A673 (cell line): ENCODE results near the gene CUX1. TPM values are rescaled to one million over a fixed set of nuclear protein-coding genes. Genes with fewer than 3 reads are reported as not detected.
A peak's percentile ranks its signal among the peaks of the same experiment; 100 is the strongest.

Experiments
- BruUV-seq: library from RNA; stranded (reverse); fragments of 400-500 nt; replicated peaks from 2 replicates; lab custom pipeline; 2021; lab: Mats Ljungman, UMichigan
- CTCF ChIA-PET: fragments of 300-600 bp; sonication (Branson Sonifier 250); formaldehyde crosslinking; loops from one replicate; lab custom pipeline; 2022; ENCODE audit warnings: antibody characterized with exemption; lab: Charles Lee
- POLR2A ChIA-PET: fragments of 300-600 bp; sonication (Branson Sonifier 250); formaldehyde crosslinking; loops from one replicate; lab custom pipeline; 2022; ENCODE audit warnings: antibody characterized with exemption; ENCODE audit not compliant: low non-redundant PET; lab: Charles Lee
- DNase-seq: peaks from one replicate; pipeline ENCODE4 v3.0.0-alpha.2; 2015; ENCODE audit warnings: low spot score
- H3K27ac ChIP-seq: fragments of 200-600 bp; sonication (generic); 2 replicates; pipeline ENCODE4 v1.5.1; 2016; ENCODE audit warnings: mixed run types, low read depth, mild to moderate bottlenecking, mixed read lengths, antibody characterized with exemption, low read length; ENCODE audit not compliant: poor library complexity, severe bottlenecking
- H3K27me3 ChIP-seq: fragments of 200-600 bp; sonication (generic); replicated peaks from 2 replicates; pipeline ENCODE4 v1.6.1; 2017; ENCODE audit warnings: mixed run types, low read depth, mild to moderate bottlenecking, mixed read lengths, antibody characterized with exemption, low read length; ENCODE audit not compliant: insufficient read depth, poor library complexity
- H3K36me3 ChIP-seq: fragments of 200-600 bp; sonication (generic); 2 replicates; pipeline ENCODE4 v1.6.1; 2016; ENCODE audit warnings: mixed run types, mild to moderate bottlenecking, mixed read lengths, antibody characterized with exemption, low read length; ENCODE audit not compliant: insufficient read depth, poor library complexity, severe bottlenecking
- H3K4me1 ChIP-seq: fragments of 200-600 bp; sonication (generic); 2 replicates; pipeline ENCODE4 v1.6.1; 2017; ENCODE audit warnings: mixed run types, mild to moderate bottlenecking, mixed read lengths, antibody characterized with exemption, low read length; ENCODE audit not compliant: insufficient read depth, poor library complexity, severe bottlenecking
- H3K4me3 ChIP-seq: fragments of 200-600 bp; sonication (generic); 2 replicates; pipeline ENCODE4 v1.5.1; 2016; ENCODE audit warnings: low read depth, mixed run types, mild to moderate bottlenecking, mixed read lengths, low read length; ENCODE audit not compliant: poor library complexity, severe bottlenecking
- H3K9me3 ChIP-seq: fragments of 200-600 bp; sonication (generic); 2 replicates; pipeline ENCODE4 v1.6.1; 2016; ENCODE audit warnings: mixed run types, low read depth, mild to moderate bottlenecking, mixed read lengths, antibody characterized with exemption, low read length; ENCODE audit not compliant: poor library complexity, severe bottlenecking
- EZH2 ChIP-seq: fragments of 200-600 bp; sonication (generic); IDR thresholded peaks from 2 replicates; pipeline ENCODE4 v1.6.1; 2017; ENCODE audit warnings: borderline replicate concordance, low read depth, mild to moderate bottlenecking, mixed read lengths, antibody characterized with exemption, low read length; ENCODE audit not compliant: poor library complexity, severe bottlenecking
- intact Hi-C: fragments of 100-400 bp; cut with micrococcal nuclease; formaldehyde crosslinking; loops from one replicate; pipeline ENCODE4 v1.10.0; 2022; ENCODE audit not compliant: unreplicated experiment
- total RNA-seq: library from RNA; stranded (reverse); gene quantifications from 2 replicates; pipeline ENCODE4 v1.2.3, GENCODE V29; 2021
- TF ChIP-seq, protein P1 (sequence below): fragments of 300-800, 200-600 bp; sonication (generic); conservative IDR thresholded peaks from 2 replicates; pipeline ENCODE4 v1.5.1; 2017; ENCODE audit warnings: low read depth, mild to moderate bottlenecking, antibody characterized with exemption, low read length, moderate library complexity, mixed read lengths

CUX1 gene
- total RNA-seq, 1 experiment from 2014 or later, result 49.4 TPM

DNA sequence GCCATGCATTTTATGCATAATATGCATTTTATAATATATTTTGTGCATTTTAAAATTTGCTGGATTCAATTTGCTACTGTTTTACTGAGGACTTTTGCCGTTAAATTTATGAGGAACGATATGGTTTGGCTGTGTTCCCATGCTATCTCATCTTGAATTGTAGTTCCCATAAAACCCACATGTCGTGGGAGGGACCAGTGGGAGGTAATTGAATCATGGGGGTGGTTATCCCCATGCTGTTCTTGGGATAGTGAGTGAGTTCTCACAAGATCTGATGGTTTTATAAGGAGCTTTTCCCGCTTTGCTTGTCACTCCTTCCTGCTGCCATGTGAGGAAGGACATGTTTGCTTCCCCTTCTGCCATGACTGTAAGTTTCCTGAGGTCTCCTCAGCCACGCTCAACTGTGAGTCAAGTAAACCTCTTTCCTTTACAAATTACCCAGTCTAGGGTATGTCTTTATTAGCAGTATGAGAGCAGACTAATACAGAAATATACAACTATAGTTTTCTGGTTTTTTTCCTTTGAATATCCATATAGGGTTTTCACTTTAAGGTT, 267.9 kb downstream of the CUX1 start:
- no TSS peak for BruUV-seq

DNA sequence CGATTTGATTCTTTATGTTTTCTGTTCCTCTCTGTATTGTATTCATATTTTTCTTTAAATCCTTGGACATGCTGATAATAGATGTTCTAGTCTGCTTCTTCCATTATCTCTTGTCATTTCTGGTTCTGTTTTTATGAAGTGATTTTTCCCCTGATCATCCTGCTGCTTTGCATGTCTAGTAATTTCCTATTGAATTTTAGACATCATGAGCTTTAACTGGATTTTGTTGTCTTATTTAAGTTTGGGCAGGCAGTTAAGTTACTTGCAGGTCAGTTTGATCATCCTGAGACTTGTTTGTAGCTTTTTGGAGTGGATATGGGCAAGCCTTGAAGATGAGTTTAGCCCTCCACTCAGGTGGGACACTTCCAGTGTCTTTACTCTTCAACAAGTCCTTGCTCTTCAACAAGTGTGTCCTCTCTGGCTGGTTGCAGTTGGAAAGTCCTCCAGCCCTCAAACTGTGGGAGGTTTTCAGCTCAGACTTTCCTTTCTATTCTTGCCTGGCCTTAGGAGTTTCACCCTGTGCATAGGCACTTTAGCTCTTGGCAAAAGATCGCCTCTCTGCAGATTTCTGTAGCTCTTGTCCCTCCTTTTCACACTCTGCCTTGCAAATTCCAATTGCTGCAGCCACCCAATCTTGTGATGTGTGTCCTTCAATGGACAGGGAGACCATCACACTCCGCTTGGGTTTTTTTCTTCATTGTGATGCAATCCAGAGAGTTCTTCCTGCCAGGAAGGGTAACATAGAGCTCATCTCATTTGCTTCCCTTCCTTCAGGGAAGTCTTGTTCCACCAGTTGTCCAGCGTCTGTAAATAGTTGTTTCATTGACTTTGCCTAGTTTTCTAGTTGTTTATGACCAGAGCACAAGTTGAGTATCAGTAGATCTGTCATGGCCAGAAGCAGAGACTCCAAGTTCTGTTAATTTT, 272.0 kb downstream of the CUX1 start:
- TF ChIP-seq EZH2, result no peak
- TF ChIP-seq, protein P1, sequence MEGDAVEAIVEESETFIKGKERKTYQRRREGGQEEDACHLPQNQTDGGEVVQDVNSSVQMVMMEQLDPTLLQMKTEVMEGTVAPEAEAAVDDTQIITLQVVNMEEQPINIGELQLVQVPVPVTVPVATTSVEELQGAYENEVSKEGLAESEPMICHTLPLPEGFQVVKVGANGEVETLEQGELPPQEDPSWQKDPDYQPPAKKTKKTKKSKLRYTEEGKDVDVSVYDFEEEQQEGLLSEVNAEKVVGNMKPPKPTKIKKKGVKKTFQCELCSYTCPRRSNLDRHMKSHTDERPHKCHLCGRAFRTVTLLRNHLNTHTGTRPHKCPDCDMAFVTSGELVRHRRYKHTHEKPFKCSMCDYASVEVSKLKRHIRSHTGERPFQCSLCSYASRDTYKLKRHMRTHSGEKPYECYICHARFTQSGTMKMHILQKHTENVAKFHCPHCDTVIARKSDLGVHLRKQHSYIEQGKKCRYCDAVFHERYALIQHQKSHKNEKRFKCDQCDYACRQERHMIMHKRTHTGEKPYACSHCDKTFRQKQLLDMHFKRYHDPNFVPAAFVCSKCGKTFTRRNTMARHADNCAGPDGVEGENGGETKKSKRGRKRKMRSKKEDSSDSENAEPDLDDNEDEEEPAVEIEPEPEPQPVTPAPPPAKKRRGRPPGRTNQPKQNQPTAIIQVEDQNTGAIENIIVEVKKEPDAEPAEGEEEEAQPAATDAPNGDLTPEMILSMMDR, result no peak
- ChIA-PET CTCF (interaction anchor here (0.6 kb wide), 1 partner anchor 264 kb away, joined by 3 read pairs; no protein-coding TSS in a partner anchor), POLR2A (interaction anchor here (0.6 kb wide), 1 partner anchor 345 kb away, joined by 10 read pairs; no protein-coding TSS in a partner anchor)
- Histone ChIP-seq H3K9me3 (peaks cover 33% of the 10 kb centered on the region), H3K4me1 (peaks cover 10% of the 10 kb centered on the region), H3K27me3 (no peaks in the 10 kb centered on the region), H3K4me3 (no peak overlapping the region), H3K27ac (no peak overlapping the region), H3K36me3 (no peaks in the 10 kb centered on the region)
- intact Hi-C loops, result no loop called here
- DNase-seq, result no peak
- no TSS peak for BruUV-seq

More for the DNA sequence above, 267.9 kb downstream of the CUX1 start:
- Histone ChIP-seq H3K4me1 (no peaks in the 10 kb centered on the region), H3K9me3 (peaks cover 33% of the 10 kb centered on the region), H3K36me3 (no peaks in the 10 kb centered on the region), H3K4me3 (no peak overlapping the region), H3K27me3 (no peaks in the 10 kb centered on the region), H3K27ac (no peak overlapping the region)
- no peak for TF ChIP-seq EZH2
- TF ChIP-seq, protein P1, result no peak
- intact Hi-C loops, result no loop called here
- POLR2A ChIA-PET, result no interaction called here
- DNase-seq, result no peak
- CTCF ChIA-PET, result no interaction called here

DNA sequence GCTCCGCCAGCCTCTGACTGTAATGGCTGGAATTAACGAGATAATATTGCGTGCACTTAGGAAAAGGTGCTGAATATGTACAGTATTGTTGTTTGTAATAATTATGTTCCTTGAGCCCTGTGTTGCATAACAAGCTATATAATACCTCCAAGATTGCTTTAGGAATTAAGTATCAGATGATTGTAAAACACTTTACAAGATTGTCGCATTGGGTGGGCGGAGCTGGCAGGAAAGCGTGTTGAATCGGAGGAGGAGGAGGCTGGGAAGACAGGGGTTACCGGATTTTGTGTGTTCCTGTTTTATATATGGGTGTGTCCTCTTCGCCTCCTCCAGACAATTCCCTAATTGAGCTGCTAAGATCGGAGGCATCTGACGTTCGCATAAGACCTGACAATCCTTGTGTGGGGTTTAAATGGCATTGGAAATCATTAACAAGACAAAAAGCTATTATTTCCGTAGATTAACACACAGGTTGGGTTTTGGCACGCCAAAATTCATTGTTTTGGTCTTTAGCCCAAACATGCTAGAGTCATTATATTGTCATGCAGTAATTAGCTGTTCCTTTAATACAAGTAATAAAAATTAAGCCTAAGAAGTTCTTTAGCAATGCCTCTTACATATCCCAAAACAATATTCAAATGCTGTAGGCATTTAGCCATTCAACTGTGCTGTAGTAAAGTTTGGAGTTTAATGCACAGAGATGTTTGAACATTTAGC, 276.3 kb downstream of the CUX1 start:
- intact Hi-C loops, result no loop called here
- peak; percentile 30 for DNase-seq
- peaks cover 8% of the 10 kb centered on the region for H3K9me3 ChIP-seq
- peaks cover 3% of the 10 kb centered on the region for H3K36me3 ChIP-seq
- H3K27ac ChIP-seq, result no peak overlapping the region
- no peaks in the 10 kb centered on the region for H3K27me3 ChIP-seq
- peak overlapping the region; percentile 20 for H3K4me3 ChIP-seq
- H3K4me1 ChIP-seq, result peaks cover 10% of the 10 kb centered on the region
- ChIA-PET CTCF (interaction anchor here (0.6 kb wide), 1 partner anchor 666 kb away, joined by 3 read pairs; no protein-coding TSS in a partner anchor), POLR2A (no interaction called here)
- no peak for TF ChIP-seq EZH2
- TF ChIP-seq, protein P1, result no peak
- no TSS peak for BruUV-seq
